ENCODE results near the gene CACNA2D3. TPM values are rescaled to one million over a fixed set of nuclear protein-coding genes. Genes with fewer than 3 reads are reported as not detected.

The CACNA2D3 gene
- total RNA-seq, 4 donors from 2014 or later, result 0.55 to 3.4 (median 1.6) TPM

DNA sequence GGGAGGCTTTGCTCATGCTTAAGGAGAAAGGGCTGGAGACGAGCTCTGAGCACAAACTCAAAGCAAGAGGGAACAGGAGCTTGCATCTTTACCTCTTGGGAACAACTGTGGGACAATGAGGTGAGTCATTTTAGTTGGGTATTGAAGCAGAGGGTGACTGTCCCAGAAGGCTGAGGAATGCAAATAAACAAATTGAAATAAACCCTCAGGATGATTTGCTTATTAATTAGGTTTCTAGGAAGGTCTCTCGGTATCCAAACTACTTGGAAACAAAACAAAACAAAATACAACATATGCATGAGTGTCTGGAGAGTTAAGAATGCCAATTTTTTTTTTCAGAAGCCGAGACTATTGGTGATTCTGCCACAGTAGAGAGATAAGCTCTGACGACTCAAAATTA lies 38.4 kb upstream of the CACNA2D3 start:
- peaks cover 36% of the 10 kb centered on the region for H3K27me3 ChIP-seq
- no peaks in the 10 kb centered on the region for H3K36me3 ChIP-seq
- 75 to 80% methylated on average over 4 of the region's 4 CpGs for WGBS, 2 donors (ENCODE audit: low coverage in 1 of 2)
- TF ChIP-seq, protein P1, sequence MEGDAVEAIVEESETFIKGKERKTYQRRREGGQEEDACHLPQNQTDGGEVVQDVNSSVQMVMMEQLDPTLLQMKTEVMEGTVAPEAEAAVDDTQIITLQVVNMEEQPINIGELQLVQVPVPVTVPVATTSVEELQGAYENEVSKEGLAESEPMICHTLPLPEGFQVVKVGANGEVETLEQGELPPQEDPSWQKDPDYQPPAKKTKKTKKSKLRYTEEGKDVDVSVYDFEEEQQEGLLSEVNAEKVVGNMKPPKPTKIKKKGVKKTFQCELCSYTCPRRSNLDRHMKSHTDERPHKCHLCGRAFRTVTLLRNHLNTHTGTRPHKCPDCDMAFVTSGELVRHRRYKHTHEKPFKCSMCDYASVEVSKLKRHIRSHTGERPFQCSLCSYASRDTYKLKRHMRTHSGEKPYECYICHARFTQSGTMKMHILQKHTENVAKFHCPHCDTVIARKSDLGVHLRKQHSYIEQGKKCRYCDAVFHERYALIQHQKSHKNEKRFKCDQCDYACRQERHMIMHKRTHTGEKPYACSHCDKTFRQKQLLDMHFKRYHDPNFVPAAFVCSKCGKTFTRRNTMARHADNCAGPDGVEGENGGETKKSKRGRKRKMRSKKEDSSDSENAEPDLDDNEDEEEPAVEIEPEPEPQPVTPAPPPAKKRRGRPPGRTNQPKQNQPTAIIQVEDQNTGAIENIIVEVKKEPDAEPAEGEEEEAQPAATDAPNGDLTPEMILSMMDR (IDR thresholded peaks at IDR 0.05), result no peak
- no peak for TF ChIP-seq POLR2A (IDR thresholded peaks at IDR 0.05)
- TF ChIP-seq POLR2AphosphoS5 (IDR thresholded peaks at IDR 0.05), result no peak
- TF ChIP-seq EP300 (IDR thresholded peaks at IDR 0.05; ENCODE audit: low read depth), result no peak
- H3K4me1 ChIP-seq, result peaks cover 0 to 4% (median 1%) of the 10 kb centered on the region in 4 donors
- H3K9me3 ChIP-seq, result no peaks in the 10 kb centered on the region
- in situ Hi-C loops (cut with MboI; ENCODE audit: low pct_ligation_motif_present in 1 of 4, low pct_unique_long_range_greater_than_20kb in 1 of 4, low sequenced_read_pairs in 3 of 4), result no loop called here
- intact Hi-C loops (cut with DNase I; ENCODE audit: low total_unique reads), result no loop called here
- no peak for DNase-seq
- H3K4me3 ChIP-seq, result no peak overlapping the region
- H3K27ac ChIP-seq, result no peak overlapping the region

DNA sequence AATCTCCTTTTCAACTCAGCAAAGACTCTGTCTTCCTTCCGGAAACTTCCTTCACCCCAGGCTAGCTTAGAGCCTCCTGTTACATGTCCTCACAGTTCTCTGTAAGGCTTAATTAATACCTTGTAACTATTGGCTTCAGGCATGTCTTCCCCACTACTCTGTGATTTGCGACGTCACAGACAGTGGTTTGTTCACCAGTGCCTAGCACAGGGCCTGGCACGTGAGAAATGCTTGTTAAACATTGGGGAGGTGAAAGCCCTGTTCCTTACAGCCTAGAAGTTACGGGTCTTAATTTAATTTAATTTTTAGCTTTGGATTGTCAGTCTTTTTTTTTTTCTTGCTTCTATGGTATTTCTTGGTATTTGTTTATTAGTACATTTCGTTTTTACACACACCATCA lies 36.4 kb upstream of the CACNA2D3 start:
- TF ChIP-seq, protein P1 (IDR thresholded peaks at IDR 0.05), result no peak
- no peak for TF ChIP-seq EP300 (IDR thresholded peaks at IDR 0.05; ENCODE audit: low read depth)
- TF ChIP-seq POLR2A (IDR thresholded peaks at IDR 0.05), result no peak
- no peak for TF ChIP-seq POLR2AphosphoS5 (IDR thresholded peaks at IDR 0.05)
- in situ Hi-C loops (cut with MboI; ENCODE audit: low pct_ligation_motif_present in 1 of 4, low pct_unique_long_range_greater_than_20kb in 1 of 4, low sequenced_read_pairs in 3 of 4) (no loop called here), intact Hi-C loops (cut with DNase I; ENCODE audit: low total_unique reads) (no loop called here)
- no peaks in the 10 kb centered on the region for H3K36me3 ChIP-seq
- H3K4me3 ChIP-seq, result no peak overlapping the region
- H3K27me3 ChIP-seq, result peaks cover 54% of the 10 kb centered on the region
- no peak overlapping the region for H3K27ac ChIP-seq
- H3K9me3 ChIP-seq, result no peaks in the 10 kb centered on the region
- DNase-seq, result no peak
- 73 to 75% methylated on average over 2 to 6 of the region's 6 CpGs for WGBS, 2 donors (ENCODE audit: low coverage in 1 of 2)
- peaks cover 0 to 4% (median 1%) of the 10 kb centered on the region in 4 donors for H3K4me1 ChIP-seq

DNA sequence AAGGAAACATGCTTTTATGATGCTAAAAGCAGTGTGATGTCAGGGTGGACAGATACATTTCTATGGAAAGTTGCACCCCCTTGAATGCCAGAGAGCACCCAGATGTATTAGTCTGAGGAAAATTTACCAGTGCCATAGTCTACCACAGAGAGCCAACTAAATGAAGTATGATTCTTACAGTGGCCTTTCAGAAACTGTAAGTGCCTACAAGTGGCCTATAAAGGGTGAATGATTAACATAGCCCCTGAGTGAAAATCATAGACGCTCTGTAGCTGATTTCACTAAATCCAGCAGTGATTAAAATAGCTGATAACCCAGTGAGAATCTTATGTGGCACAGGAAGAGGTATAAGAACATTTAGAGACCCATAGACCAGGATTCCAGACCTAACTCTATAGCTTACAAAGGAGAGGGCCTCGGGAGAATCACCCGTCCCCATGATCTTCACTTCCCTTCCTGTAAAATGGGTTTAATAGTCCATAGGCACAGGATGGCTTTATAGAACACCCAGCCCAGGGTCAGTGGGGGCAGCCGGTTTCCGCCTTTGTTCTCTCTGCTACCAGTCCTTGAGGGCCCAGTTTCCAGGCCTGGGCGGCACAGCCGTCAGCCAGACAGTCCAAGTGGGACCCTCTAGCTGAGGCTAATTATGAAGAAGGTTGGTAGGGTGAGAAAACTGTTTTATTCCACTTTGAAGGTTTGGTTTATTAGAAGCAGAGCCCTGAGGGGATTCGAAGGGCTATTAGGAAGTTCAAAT lies 35.5 kb upstream of the CACNA2D3 start:
- WGBS, 2 donors (ENCODE audit: low coverage in 1 of 2), result 20 to 81% methylated on average over 1 to 8 of the region's 8 CpGs
- intact Hi-C loops (cut with DNase I; ENCODE audit: low total_unique reads) (no loop called here), in situ Hi-C loops (cut with MboI; ENCODE audit: low pct_ligation_motif_present in 1 of 4, low pct_unique_long_range_greater_than_20kb in 1 of 4, low sequenced_read_pairs in 3 of 4) (no loop called here)
- peaks cover 56% of the 10 kb centered on the region for H3K27me3 ChIP-seq
- no peaks in the 10 kb centered on the region for H3K36me3 ChIP-seq
- no peak overlapping the region for H3K27ac ChIP-seq
- H3K9me3 ChIP-seq, result no peaks in the 10 kb centered on the region
- no peak overlapping the region for H3K4me3 ChIP-seq
- no peak for DNase-seq
- TF ChIP-seq POLR2AphosphoS5 (IDR thresholded peaks at IDR 0.05) (no peak), EP300 (IDR thresholded peaks at IDR 0.05; ENCODE audit: low read depth) (no peak), POLR2A (IDR thresholded peaks at IDR 0.05) (no peak)
- TF ChIP-seq, protein P1 (IDR thresholded peaks at IDR 0.05), result no peak
- peaks cover 0 to 4% (median 1%) of the 10 kb centered on the region in 4 donors for H3K4me1 ChIP-seq

DNA sequence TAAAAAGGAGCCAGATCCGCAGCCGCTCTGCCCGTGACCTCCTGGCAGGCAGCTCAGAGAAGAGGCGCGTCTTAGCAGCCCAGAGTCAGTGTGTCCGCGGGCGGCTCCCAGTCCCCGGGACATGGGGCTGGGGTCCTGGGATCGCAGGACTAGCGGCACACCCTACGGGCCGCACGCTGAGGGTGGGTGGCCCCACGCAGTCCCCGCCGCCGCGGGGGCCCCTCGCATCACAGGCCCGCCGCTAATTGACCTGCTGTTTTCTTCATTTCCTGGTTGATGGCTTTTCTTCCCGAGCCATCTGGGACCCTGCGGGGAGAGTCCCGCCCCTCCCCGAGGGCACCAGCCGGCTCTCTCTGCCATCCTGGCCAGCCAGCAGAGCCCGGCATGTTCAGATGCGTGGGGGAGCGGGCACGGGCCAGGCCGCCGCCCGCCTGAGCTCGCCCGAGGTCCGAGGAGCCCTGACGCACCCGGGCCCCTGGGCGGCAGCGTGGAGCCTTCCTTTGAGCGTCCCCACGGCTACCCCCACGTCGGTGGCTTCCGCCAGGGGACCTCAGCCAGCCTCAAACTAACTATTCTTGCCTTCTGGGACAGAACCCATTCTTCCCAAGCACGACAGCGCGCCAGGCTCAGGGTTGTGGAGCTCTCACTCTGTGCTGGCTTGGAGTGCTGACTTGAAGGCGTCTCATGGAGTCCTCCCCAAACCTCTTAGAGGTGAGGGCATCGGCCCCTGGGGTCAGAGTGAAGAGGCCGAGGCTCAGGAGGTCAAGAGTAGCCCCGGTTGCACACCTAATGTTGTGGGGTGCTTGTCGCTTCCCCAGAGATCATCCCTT lies 34.6 kb upstream of the CACNA2D3 start:
- in situ Hi-C loops (cut with MboI; ENCODE audit: low pct_ligation_motif_present in 1 of 4, low pct_unique_long_range_greater_than_20kb in 1 of 4, low sequenced_read_pairs in 3 of 4) (no loop called here), intact Hi-C loops (cut with DNase I; ENCODE audit: low total_unique reads) (no loop called here)
- WGBS, 2 donors (ENCODE audit: low coverage in 1 of 2), result 25% methylated on average over 48 of the region's 54 CpGs; no CpG with 5 or more reads in 1 of the 2 donors
- Histone ChIP-seq H3K27ac (no peak overlapping the region), H3K27me3 (peaks cover 56% of the 10 kb centered on the region), H3K36me3 (no peaks in the 10 kb centered on the region), H3K4me3 (peak overlapping the region in 1 of 4 donors; percentile 26), H3K9me3 (no peaks in the 10 kb centered on the region), H3K4me1 (peaks cover 0 to 4% (median 1%) of the 10 kb centered on the region in 4 donors)
- DNase-seq, result no peak
- TF ChIP-seq POLR2A (IDR thresholded peaks at IDR 0.05) (no peak), POLR2AphosphoS5 (IDR thresholded peaks at IDR 0.05) (no peak), EP300 (IDR thresholded peaks at IDR 0.05; ENCODE audit: low read depth) (no peak)
- TF ChIP-seq, protein P1 (IDR thresholded peaks at IDR 0.05), result no peak

Data from transverse colon (tissue), 4 donors.